ENCODE measurements around the gene AP2S1. TPM values are rescaled to one million over a fixed set of nuclear protein-coding genes. Genes with fewer than 3 reads are reported as not detected.

Gene AP2S1
- total RNA-seq, 1 donor from 2014 or later: 96.6 TPM

DNA sequence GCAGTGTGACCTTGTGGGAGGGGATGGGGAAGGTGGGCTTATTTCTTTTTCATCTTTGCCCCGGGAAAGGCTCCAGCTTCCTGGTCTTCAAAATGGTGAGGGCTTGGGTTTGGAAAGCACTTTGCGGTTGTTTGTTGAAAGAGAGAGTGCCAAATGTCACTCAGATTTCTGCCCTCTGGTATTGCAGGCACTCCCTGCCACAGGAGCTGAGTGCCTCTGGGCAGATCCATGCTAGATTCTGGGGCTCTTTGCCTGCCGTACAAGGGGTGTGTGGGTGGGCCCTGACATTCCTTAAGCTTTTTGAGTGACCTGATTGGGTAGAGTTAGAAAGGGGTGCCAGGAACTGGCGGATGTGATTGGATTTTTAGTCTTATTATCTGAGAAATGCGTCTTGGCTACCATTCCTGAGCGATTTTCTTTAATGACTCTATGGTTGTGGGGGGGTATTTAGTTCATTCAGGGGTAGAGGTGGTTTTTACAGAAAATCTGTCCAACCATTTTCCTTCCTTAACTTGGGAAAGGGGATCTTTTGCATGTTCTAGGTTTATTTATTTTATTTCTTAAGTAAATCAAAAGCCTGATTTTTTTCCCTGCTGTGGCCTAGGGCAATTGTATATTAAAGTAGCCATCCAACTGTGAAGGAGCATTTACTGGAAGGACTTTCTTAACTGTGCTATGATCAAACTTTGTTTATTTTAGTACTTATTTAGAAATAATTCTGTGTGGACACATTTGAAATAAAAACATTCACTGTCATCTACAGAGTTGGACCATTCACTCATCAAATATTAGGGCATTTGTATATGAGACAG, 13.4 kb upstream of the AP2S1 start:
- H3K27ac ChIP-seq: peak overlapping the region; percentile 97 to 100
- intact Hi-C loops (cut with DNase I): loop anchor here (5.0 kb wide), 1 partner anchor 63 kb away; no protein-coding TSS in a partner anchor
- no peak for DNase-seq (ENCODE audit: low spot score in 2 of 2)

DNA sequence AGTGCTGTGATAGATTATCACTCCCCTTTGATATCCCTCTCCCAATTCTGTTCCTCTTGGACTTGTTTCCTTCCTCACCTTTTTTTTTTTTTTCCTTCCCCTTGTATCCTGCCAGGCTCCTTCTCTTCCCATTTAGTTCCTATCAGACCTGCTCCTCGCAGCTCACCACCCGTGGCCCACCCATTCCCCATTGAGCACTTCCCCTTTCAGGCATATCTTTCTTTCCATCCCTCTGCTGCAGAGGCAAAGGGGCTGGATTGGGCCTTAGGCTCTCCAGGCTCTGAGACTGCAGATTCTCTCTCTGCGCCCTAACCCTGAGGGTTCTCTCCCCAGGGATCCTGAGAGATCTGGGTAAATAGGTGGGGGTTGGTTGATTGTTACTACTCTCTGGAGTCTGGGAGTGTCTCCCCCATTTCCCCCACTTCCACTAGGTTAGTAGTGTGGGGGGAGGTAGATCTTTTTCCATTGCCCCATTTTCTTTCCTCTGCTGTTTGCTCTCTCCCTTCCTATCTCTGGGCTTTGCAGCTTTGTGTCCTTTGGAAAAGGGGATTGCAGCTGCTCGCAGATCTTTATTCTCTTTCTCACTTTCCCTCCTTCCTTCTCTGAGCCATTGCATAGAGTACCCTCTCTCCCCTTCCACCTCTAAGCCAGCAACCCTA, 12.5 kb upstream of the AP2S1 start:
- intact Hi-C loops (cut with DNase I): loop anchor here (5.0 kb wide), 1 partner anchor 64 kb away; no protein-coding TSS in a partner anchor
- Histone ChIP-seq H3K9me3 (no peaks in the 10 kb centered on the region), H3K36me3 (no peaks in the 10 kb centered on the region), H3K27ac (peak overlapping the region; percentile 97 to 100), H3K27me3 (no peaks in the 10 kb centered on the region), H3K4me3 (peak overlapping the region; percentile 85 to 87), H3K4me1 (peaks cover 12 to 42% of the 10 kb centered on the region in 2 donors)
- TF ChIP-seq, protein P1, sequence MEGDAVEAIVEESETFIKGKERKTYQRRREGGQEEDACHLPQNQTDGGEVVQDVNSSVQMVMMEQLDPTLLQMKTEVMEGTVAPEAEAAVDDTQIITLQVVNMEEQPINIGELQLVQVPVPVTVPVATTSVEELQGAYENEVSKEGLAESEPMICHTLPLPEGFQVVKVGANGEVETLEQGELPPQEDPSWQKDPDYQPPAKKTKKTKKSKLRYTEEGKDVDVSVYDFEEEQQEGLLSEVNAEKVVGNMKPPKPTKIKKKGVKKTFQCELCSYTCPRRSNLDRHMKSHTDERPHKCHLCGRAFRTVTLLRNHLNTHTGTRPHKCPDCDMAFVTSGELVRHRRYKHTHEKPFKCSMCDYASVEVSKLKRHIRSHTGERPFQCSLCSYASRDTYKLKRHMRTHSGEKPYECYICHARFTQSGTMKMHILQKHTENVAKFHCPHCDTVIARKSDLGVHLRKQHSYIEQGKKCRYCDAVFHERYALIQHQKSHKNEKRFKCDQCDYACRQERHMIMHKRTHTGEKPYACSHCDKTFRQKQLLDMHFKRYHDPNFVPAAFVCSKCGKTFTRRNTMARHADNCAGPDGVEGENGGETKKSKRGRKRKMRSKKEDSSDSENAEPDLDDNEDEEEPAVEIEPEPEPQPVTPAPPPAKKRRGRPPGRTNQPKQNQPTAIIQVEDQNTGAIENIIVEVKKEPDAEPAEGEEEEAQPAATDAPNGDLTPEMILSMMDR (IDR thresholded peaks at IDR 0.05): no peak
- no peak for DNase-seq (ENCODE audit: low spot score in 2 of 2)

More for the DNA sequence above, 13.4 kb upstream of the AP2S1 start:
- TF ChIP-seq, protein P1 (IDR thresholded peaks at IDR 0.05): no peak
- Histone ChIP-seq H3K4me3 (peak overlapping the region; percentile 26 to 87), H3K9me3 (no peaks in the 10 kb centered on the region), H3K4me1 (peaks cover 12 to 43% of the 10 kb centered on the region in 2 donors), H3K27me3 (no peaks in the 10 kb centered on the region), H3K36me3 (no peaks in the 10 kb centered on the region)

DNA sequence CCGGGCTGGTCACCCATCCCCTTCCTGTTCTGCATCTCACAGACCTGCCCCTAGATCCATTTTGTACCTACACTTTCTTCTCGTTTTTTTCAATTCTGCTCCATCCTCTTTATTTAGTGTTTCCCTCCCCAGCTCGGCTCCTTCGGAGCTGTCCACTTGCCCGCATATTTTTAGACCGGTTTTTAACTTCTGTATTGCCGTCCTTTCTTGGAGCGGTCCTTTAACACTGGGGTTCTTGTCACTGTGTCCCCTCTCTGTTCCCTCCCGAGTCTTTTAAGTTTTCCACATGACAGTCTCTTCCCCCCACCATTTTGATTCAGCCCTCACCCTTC, 11.8 kb upstream of the AP2S1 start:
- Histone ChIP-seq H3K27ac (peak overlapping the region; percentile 97 to 100), H3K4me1 (peaks cover 12 to 40% of the 10 kb centered on the region in 2 donors), H3K36me3 (no peaks in the 10 kb centered on the region), H3K4me3 (peak overlapping the region; percentile 85 to 87), H3K9me3 (no peaks in the 10 kb centered on the region), H3K27me3 (no peaks in the 10 kb centered on the region)
- DNase-seq (ENCODE audit: low spot score in 2 of 2): peak in 1 of 2 donors; percentile 44
- intact Hi-C loops (cut with DNase I): loop anchor here (5.0 kb wide), 1 partner anchor 65 kb away; no protein-coding TSS in a partner anchor
- TF ChIP-seq, protein P1 (IDR thresholded peaks at IDR 0.05): no peak

DNA sequence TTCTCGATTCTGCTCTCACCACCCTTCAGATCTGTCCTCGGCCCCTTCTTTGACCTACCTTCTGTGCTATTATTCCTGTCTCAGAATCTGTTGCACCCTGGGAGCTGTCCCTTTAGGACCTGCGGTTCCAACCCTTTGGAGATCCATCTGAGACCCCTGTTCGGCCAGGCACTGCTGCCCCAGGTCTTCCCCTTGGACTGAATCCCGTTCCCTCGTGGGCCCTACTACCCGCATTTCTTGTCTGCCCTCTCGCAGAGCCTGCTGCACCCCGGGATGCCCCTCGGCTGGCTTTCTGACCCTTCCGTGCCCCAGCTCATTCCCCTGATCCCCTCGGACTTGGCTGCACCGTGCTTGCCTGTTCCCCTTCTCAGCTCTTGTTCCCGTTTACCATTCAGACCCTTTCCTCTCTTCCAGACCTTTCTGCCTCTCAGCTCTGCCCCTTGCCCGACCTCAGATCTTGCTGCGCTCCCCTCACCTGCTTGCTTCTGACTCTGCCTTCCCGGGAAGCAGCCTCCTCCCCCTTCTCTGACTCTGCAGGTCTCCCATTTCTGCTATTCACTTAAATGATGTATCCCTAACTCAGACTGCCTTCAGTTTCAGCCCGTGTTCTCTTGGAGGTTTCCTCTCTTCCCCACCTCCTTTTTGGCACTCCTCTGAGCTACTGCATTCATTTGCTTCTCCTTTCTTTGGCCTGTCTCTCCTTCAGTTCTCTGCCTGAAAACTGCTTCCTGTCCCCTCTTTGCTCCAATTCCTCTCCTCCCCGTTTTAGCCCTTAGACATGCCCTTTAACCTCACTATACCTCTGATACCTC, 11.3 kb upstream of the AP2S1 start:
- Histone ChIP-seq H3K9me3 (no peaks in the 10 kb centered on the region), H3K27me3 (no peaks in the 10 kb centered on the region), H3K4me3 (peak overlapping the region; percentile 85 to 87), H3K4me1 (peaks cover 12 to 34% of the 10 kb centered on the region in 2 donors), H3K27ac (peak overlapping the region; percentile 97 to 100), H3K36me3 (no peaks in the 10 kb centered on the region)
- peak in 1 of 2 donors; percentile 62 for DNase-seq (ENCODE audit: low spot score in 2 of 2)
- intact Hi-C loops (cut with DNase I): loop anchor here (2.0 to 5.0 kb wide), 3 partner anchors 37 to 395 kb away; partner anchors contain the start of gene CCDC9
- TF ChIP-seq, protein P1 (IDR thresholded peaks at IDR 0.05): no peak
